ENCODE measurements around the gene EGR4. TPM values are rescaled to one million over a fixed set of nuclear protein-coding genes. Genes with fewer than 3 reads are reported as not detected.

The EGR4 gene
- total RNA-seq, 1 donor from 2014 or later, result not detected

DNA sequence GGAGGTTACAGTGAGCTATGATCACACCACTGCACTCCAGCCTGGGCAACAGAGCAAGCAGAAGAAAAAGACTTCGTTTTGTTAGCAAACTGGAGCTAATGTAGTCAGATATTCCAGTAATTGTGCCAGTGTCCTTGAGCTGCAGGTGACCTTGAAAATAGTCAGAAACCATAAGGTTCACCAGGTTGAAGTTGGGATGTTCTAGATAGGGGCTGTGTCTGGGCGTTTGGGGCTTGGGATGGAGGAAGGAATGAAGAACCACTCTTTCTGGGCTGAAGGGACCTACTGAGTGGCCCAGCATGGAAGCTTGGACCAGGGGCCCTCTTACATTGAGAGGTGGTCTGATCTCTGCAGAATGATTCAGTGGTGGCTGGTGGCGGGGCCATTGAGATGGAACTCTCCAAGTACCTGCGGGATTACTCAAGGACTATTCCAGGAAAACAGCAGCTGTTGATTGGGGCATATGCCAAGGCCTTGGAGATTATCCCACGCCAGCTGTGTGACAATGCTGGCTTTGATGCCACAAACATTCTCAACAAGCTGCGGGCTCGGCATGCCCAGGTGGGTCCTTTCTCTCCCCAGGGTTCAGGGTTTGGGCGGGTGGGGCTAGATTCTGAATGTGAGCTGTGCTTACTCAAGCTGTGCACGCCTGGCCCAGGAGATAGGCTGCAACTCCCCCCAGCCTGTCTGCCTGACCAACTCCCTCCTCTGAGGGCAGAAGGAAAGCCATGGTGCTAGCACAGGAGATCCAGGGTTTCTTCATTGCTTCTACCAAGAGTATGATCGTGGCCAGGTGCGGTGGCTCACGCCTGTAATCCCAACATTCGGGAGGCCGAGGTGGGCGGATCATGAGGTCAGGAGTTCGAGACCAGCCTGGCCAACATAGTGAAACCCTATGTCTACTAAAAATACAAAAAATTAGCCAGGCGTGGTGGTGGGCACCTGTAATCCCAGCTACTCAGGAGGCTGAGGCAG lies 42.2 kb downstream of the EGR4 start:
- Mint-ChIP-seq H3K27me3 (ENCODE audit: low read depth) (no peaks in the 10 kb centered on the region), H3K27ac (ENCODE audit: unreplicated experiment) (no peak overlapping the region), H3K4me1 (ENCODE audit: low read depth) (no peaks in the 10 kb centered on the region), H3K36me3 (ENCODE audit: low read depth) (peaks cover 43% of the 10 kb centered on the region), H3K9me3 (ENCODE audit: low read depth) (no peaks in the 10 kb centered on the region), H3K4me3 (ENCODE audit: unreplicated experiment) (no peak overlapping the region)
- TF ChIP-seq CTCF (IDR thresholded peaks at IDR 0.05), result no peak
- DNase-seq (ENCODE audit: low spot score), result no peak

GRCh38 chr2:73249636-73250035 lies 43.7 kb downstream of the EGR4 start:
- Mint-ChIP-seq H3K36me3 (ENCODE audit: low read depth) (peaks cover 50% of the 10 kb centered on the region), H3K27me3 (ENCODE audit: low read depth) (no peaks in the 10 kb centered on the region), H3K27ac (ENCODE audit: unreplicated experiment) (no peak overlapping the region), H3K4me1 (ENCODE audit: low read depth) (no peaks in the 10 kb centered on the region), H3K4me3 (ENCODE audit: unreplicated experiment) (no peak overlapping the region), H3K9me3 (ENCODE audit: low read depth) (no peaks in the 10 kb centered on the region)
- no peak for TF ChIP-seq CTCF (IDR thresholded peaks at IDR 0.05)
- no peak for DNase-seq (ENCODE audit: low spot score)

GRCh38 chr2:73246850-73247249 lies 46.5 kb downstream of the EGR4 start:
- Mint-ChIP-seq H3K27ac (ENCODE audit: unreplicated experiment) (no peak overlapping the region), H3K36me3 (ENCODE audit: low read depth) (peaks cover 50% of the 10 kb centered on the region), H3K27me3 (ENCODE audit: low read depth) (no peaks in the 10 kb centered on the region), H3K4me1 (ENCODE audit: low read depth) (no peaks in the 10 kb centered on the region), H3K9me3 (ENCODE audit: low read depth) (no peaks in the 10 kb centered on the region), H3K4me3 (ENCODE audit: unreplicated experiment) (no peak overlapping the region)
- no peak for TF ChIP-seq CTCF (IDR thresholded peaks at IDR 0.05)
- DNase-seq (ENCODE audit: low spot score), result no peak

- no peaks in the 10 kb centered on the region for H3K27me3 Mint-ChIP-seq (ENCODE audit: low read depth)
- H3K9me3 Mint-ChIP-seq (ENCODE audit: low read depth), result no peaks in the 10 kb centered on the region
- H3K4me3 Mint-ChIP-seq (ENCODE audit: unreplicated experiment), result no peak overlapping the region
- no peak overlapping the region for H3K27ac Mint-ChIP-seq (ENCODE audit: unreplicated experiment)
- H3K36me3 Mint-ChIP-seq (ENCODE audit: low read depth), result peaks cover 34% of the 10 kb centered on the region
- H3K4me1 Mint-ChIP-seq (ENCODE audit: low read depth), result peaks cover under 1% of the 10 kb centered on the region
- no peak for TF ChIP-seq CTCF (IDR thresholded peaks at IDR 0.05)
- DNase-seq (ENCODE audit: low spot score), result no peak
Observed at GRCh38 chr2:73244580-73244979, 48.8 kb downstream of the EGR4 start.

DNA sequence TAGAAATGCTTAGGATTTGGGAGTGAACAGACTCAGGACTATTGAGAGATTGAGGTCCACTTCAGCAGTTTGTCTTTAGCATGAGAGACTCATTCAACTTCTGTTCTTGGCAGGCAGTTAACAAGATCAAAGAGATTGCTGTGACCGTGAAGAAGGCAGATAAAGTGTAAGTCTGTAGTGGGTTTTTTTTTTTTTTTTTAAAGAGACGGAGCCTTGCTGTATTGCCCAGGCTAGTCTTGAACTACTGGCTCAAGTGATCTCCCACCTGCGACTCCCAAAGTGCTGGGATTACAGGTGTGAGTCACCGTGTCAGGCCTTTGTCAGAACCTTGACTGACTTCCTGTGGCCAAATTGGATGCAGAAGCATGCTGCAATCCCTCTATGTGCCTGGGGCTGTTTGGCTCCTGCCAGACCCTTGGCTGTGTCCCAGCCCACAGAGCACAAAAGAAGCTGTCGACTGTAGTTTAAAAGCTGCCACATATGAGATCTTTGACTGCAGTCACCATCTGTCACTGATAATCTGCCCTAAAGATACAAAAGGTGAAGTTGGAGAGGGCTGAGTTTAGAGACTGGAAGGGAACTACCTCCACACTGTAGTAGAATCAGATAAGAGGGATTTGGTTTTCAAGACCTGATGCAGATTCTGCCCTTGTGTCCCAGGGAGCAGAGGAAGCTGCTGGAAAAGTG lies 49.3 kb downstream of the EGR4 start:
- H3K4me3 Mint-ChIP-seq (ENCODE audit: unreplicated experiment), result no peak overlapping the region
- H3K27me3 Mint-ChIP-seq (ENCODE audit: low read depth), result no peaks in the 10 kb centered on the region
- peaks cover 29% of the 10 kb centered on the region for H3K36me3 Mint-ChIP-seq (ENCODE audit: low read depth)
- H3K27ac Mint-ChIP-seq (ENCODE audit: unreplicated experiment), result no peak overlapping the region
- H3K9me3 Mint-ChIP-seq (ENCODE audit: low read depth), result no peaks in the 10 kb centered on the region
- TF ChIP-seq CTCF (IDR thresholded peaks at IDR 0.05), result no peak
- H3K4me1 Mint-ChIP-seq (ENCODE audit: low read depth), result peaks cover 5% of the 10 kb centered on the region
- no peak for DNase-seq (ENCODE audit: low spot score)

Measured in chondrocyte (in vitro differentiated cells).